22Rv1 (cell line): ENCODE data around the gene HLX.

Experiments
- ZFX ChIP-seq: fragments of 450-650 bp; IDR thresholded peaks from 2 replicates; pipeline ENCODE4 v1.6.1; 2017; ENCODE audit warnings: antibody characterized with exemption, borderline replicate concordance
- TF ChIP-seq, protein P1 (sequence below): fragments of 450-650 bp; IDR thresholded peaks from 2 replicates; pipeline ENCODE4 v1.5.1; 2017; ENCODE audit warnings: mild to moderate bottlenecking

DNA sequence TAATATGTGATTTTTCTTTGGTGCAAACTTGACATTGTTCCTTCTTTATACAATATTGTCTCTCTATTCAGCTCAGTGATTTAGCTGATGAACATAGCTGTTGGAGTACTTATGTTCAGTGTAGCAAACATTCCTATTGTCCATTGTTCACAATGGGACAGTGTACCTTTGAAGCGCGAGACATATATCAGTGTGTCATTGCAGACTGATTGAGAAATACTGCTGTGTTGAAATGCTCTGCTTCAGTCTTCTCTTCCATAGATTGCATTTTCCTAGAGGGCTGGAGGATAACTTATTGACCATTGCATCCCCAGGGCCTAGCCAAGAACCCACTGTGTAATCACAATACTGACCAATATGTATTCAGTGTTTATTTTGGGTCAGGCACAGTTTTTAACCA lies 46.5 kb downstream of the HLX start:
- TF ChIP-seq, protein P1, sequence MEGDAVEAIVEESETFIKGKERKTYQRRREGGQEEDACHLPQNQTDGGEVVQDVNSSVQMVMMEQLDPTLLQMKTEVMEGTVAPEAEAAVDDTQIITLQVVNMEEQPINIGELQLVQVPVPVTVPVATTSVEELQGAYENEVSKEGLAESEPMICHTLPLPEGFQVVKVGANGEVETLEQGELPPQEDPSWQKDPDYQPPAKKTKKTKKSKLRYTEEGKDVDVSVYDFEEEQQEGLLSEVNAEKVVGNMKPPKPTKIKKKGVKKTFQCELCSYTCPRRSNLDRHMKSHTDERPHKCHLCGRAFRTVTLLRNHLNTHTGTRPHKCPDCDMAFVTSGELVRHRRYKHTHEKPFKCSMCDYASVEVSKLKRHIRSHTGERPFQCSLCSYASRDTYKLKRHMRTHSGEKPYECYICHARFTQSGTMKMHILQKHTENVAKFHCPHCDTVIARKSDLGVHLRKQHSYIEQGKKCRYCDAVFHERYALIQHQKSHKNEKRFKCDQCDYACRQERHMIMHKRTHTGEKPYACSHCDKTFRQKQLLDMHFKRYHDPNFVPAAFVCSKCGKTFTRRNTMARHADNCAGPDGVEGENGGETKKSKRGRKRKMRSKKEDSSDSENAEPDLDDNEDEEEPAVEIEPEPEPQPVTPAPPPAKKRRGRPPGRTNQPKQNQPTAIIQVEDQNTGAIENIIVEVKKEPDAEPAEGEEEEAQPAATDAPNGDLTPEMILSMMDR = no peak
- TF ChIP-seq ZFX = no peak
